Body of pancreas (tissue), 4 donors: ENCODE data around the gene KIAA0232.

Source experiments
- POLR2A ChIP-seq, 3 donors: fragments of 450-650 bp; IDR thresholded peaks; one replicate each; pipeline ENCODE4 v1.6.1; 2016; ENCODE audit warnings: antibody characterized with exemption in 3 of 3, mild to moderate bottlenecking in 2 of 3
- TF ChIP-seq, protein P1 (sequence below), 7 experiments: fragments of 450-650 bp in 4 of 7; fragments of 200-600 bp in 3 of 7; sonication (generic) in 3 of 7; IDR thresholded peaks; one replicate each; pipeline ENCODE4 v1.5.1; 2016 to 2019; ENCODE audit warnings: antibody characterized with exemption in 7 of 7

DNA sequence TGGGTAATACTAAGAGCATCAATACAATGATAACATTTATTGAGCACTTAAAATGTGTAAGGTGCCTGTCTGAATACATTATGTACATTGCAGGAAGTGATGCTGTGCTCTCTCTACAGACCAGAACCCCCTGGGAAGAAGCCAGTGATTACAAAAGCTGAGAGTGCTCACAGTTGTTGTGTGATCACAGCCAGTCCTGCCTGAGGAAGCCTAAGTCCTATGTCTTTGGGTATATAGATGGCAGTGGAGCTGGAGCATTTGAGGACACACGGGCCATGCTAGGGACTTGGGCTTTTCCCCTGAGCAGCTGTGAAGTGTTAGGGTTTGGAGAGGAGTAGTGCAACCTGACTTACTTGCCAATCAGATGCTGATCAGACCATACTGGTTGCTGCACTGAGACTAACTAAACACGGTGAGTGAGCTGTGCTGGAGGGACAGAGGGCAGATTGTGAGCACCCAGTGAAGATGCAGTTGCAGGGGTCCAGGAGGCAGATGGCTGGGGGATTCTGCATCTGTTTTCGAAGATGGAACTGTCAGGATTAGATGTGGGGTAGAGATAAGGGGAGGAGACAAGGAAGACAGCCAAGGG is 66.3 kb downstream of the KIAA0232 start:
- TF ChIP-seq, protein P1, sequence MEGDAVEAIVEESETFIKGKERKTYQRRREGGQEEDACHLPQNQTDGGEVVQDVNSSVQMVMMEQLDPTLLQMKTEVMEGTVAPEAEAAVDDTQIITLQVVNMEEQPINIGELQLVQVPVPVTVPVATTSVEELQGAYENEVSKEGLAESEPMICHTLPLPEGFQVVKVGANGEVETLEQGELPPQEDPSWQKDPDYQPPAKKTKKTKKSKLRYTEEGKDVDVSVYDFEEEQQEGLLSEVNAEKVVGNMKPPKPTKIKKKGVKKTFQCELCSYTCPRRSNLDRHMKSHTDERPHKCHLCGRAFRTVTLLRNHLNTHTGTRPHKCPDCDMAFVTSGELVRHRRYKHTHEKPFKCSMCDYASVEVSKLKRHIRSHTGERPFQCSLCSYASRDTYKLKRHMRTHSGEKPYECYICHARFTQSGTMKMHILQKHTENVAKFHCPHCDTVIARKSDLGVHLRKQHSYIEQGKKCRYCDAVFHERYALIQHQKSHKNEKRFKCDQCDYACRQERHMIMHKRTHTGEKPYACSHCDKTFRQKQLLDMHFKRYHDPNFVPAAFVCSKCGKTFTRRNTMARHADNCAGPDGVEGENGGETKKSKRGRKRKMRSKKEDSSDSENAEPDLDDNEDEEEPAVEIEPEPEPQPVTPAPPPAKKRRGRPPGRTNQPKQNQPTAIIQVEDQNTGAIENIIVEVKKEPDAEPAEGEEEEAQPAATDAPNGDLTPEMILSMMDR (IDR thresholded peaks at IDR 0.05), result no peak
- TF ChIP-seq POLR2A (IDR thresholded peaks at IDR 0.05), result no peak
